Caco-2 (cell line): ENCODE data around the gene PTPRF. TPM values are rescaled to one million over a fixed set of nuclear protein-coding genes. Genes with fewer than 3 reads are reported as not detected.

ENCODE experiments used
- BruUV-seq: library from RNA; stranded (reverse); fragments of 400-500 nt; replicated peaks from 2 replicates; lab custom pipeline; 2021; lab: Mats Ljungman, UMichigan
- CTCF ChIA-PET: fragments of 300-600 bp; sonication (Branson Sonifier 250); formaldehyde crosslinking; loops from one replicate; lab custom pipeline; 2022; ENCODE audit warnings: antibody characterized with exemption; lab: Charles Lee
- POLR2A ChIA-PET: fragments of 300-600 bp; sonication (Branson Sonifier 250); formaldehyde crosslinking; loops from one replicate; lab custom pipeline; 2022; ENCODE audit warnings: antibody characterized with exemption; lab: Charles Lee
- DNase-seq, 2 experiments: peaks; one replicate each; pipeline versions ENCODE4 v3.0.0 to v3.0.0-alpha.2; 2020 to 2022
- H3K27me3 ChIP-seq: replicated peaks from 2 replicates; pipeline ENCODE4 v1.6.0; 2011; ENCODE audit warnings: low read length; ENCODE audit not compliant: control insufficient read depth, insufficient read depth
- H3K36me3 ChIP-seq: 2 replicates; pipeline ENCODE4 v1.5.1; 2011; ENCODE audit warnings: low read length; ENCODE audit not compliant: control insufficient read depth, insufficient read depth
- H3K4me1 ChIP-seq: fragments of 250-450 bp; sonication (Bioruptor Pico); 2 replicates; pipeline ENCODE4 v1.5.1; 2020; ENCODE audit warnings: mild to moderate bottlenecking
- H3K4me3 ChIP-seq: 2 replicates; pipeline ENCODE4 v1.5.1; 2011; ENCODE audit warnings: low read depth, mild to moderate bottlenecking, control low read depth, low read length
- H3K9me3 ChIP-seq: fragments of 250-450 bp; sonication (Bioruptor Pico); 2 replicates; pipeline ENCODE4 v1.5.1; 2020; ENCODE audit warnings: mild to moderate bottlenecking, moderate library complexity
- H3K27ac Mint-ChIP-seq: one replicate; pipeline ENCODE4 v1.8.0; 2022; ENCODE audit warnings: mixed read lengths; ENCODE audit not compliant: unreplicated experiment
- H3K27me3 Mint-ChIP-seq: one replicate; pipeline ENCODE4 v1.8.0; 2022; ENCODE audit warnings: mixed read lengths; ENCODE audit not compliant: insufficient read depth, unreplicated experiment
- H3K36me3 Mint-ChIP-seq: one replicate; pipeline ENCODE4 v1.8.0; 2022; ENCODE audit warnings: mild to moderate bottlenecking, mixed read lengths; ENCODE audit not compliant: insufficient read depth, unreplicated experiment
- H3K4me1 Mint-ChIP-seq: one replicate; pipeline ENCODE4 v1.8.0; 2022; ENCODE audit warnings: low read depth, mixed read lengths; ENCODE audit not compliant: unreplicated experiment
- H3K4me3 Mint-ChIP-seq: one replicate; pipeline ENCODE4 v1.8.0; 2022; ENCODE audit warnings: mild to moderate bottlenecking, moderate library complexity, mixed read lengths; ENCODE audit not compliant: unreplicated experiment
- H3K9me3 Mint-ChIP-seq: one replicate; pipeline ENCODE4 v1.8.0; 2022; ENCODE audit warnings: mixed read lengths; ENCODE audit not compliant: unreplicated experiment
- CTCF ChIP-seq, 2 experiments: fragments of 200-600 bp in 1 of 2; IDR thresholded peaks; 1 replicate in 1 of 2; 2 replicates in 1 of 2; pipeline versions ENCODE4 v1.5.1 to v1.8.0; 2011 to 2022; ENCODE audit warnings: antibody characterized with exemption in 1 of 2, control low read depth in 1 of 2, inconsistent platforms in 1 of 2, low read depth in 1 of 2, low read length in 1 of 2, mild to moderate bottlenecking in 1 of 2, moderate library complexity in 1 of 2; ENCODE audit not compliant: insufficient read depth in 1 of 2, severe bottlenecking in 1 of 2, unreplicated experiment in 1 of 2
- intact Hi-C: fragments of 100-400 bp; cut with micrococcal nuclease; formaldehyde crosslinking; loops from one replicate; pipeline ENCODE4 v1.10.0; 2022; ENCODE audit not compliant: unreplicated experiment
- total RNA-seq: library from RNA; stranded (reverse); gene quantifications from 2 replicates; pipeline ENCODE4 v1.2.3, GENCODE V29; 2022

PTPRF gene
- total RNA-seq, 1 experiment from 2014 or later: 158 TPM

- Mint-ChIP-seq H3K27me3 (no peaks in the 10 kb centered on the region), H3K27ac (no peak overlapping the region), H3K4me1 (no peaks in the 10 kb centered on the region), H3K4me3 (no peak overlapping the region), H3K9me3 (no peaks in the 10 kb centered on the region), H3K36me3 (peaks cover 50% of the 10 kb centered on the region)
- BruUV-seq: no TSS peak
- no peak for DNase-seq
- CTCF ChIA-PET: no interaction called here
- Histone ChIP-seq H3K4me1 (no peaks in the 10 kb centered on the region), H3K27me3 (no peaks in the 10 kb centered on the region), H3K9me3 (no peaks in the 10 kb centered on the region), H3K36me3 (peaks cover 2% of the 10 kb centered on the region), H3K4me3 (no peak overlapping the region)
- intact Hi-C loops: no loop called here
- TF ChIP-seq CTCF (IDR thresholded peaks at IDR 0.05; ENCODE audit: insufficient read depth in 1 of 2, low read depth in 1 of 2, low read length in 1 of 2, severe bottlenecking in 1 of 2, unreplicated experiment in 1 of 2): no peak
- POLR2A ChIA-PET: no interaction called here
Measured at GRCh38 chr1:43614211-43614610, 83.5 kb downstream of the PTPRF start.

- Mint-ChIP-seq H3K36me3 (peaks cover 47% of the 10 kb centered on the region), H3K27ac (no peak overlapping the region), H3K4me1 (no peaks in the 10 kb centered on the region), H3K9me3 (no peaks in the 10 kb centered on the region), H3K27me3 (no peaks in the 10 kb centered on the region), H3K4me3 (no peak overlapping the region)
- POLR2A ChIA-PET: interaction anchor here (0.7 kb wide), 1 partner anchor 71 kb away, joined by 9 read pairs; no protein-coding TSS in a partner anchor
- CTCF ChIA-PET: no interaction called here
- H3K9me3 ChIP-seq: no peaks in the 10 kb centered on the region
- peaks cover 3% of the 10 kb centered on the region for H3K36me3 ChIP-seq
- no TSS peak for BruUV-seq
- DNase-seq: no peak
- no peaks in the 10 kb centered on the region for H3K27me3 ChIP-seq
- intact Hi-C loops: no loop called here
- no peak for TF ChIP-seq CTCF (IDR thresholded peaks at IDR 0.05; ENCODE audit: insufficient read depth in 1 of 2, low read depth in 1 of 2, low read length in 1 of 2, severe bottlenecking in 1 of 2, unreplicated experiment in 1 of 2)
- H3K4me1 ChIP-seq: no peaks in the 10 kb centered on the region
- H3K4me3 ChIP-seq: no peak overlapping the region
Measured at GRCh38 chr1:43614891-43615290, 84.2 kb downstream of the PTPRF start.

- no peaks in the 10 kb centered on the region for H3K27me3 Mint-ChIP-seq
- Histone ChIP-seq H3K4me3 (no peak overlapping the region), H3K27me3 (no peaks in the 10 kb centered on the region), H3K9me3 (no peaks in the 10 kb centered on the region), H3K4me1 (no peaks in the 10 kb centered on the region), H3K36me3 (peaks cover 2% of the 10 kb centered on the region)
- no peak for DNase-seq
- no peak overlapping the region for H3K4me3 Mint-ChIP-seq
- intact Hi-C loops: no loop called here
- H3K9me3 Mint-ChIP-seq: no peaks in the 10 kb centered on the region
- H3K4me1 Mint-ChIP-seq: no peaks in the 10 kb centered on the region
- BruUV-seq: no TSS peak
- TF ChIP-seq CTCF (IDR thresholded peaks at IDR 0.05; ENCODE audit: insufficient read depth in 1 of 2, low read depth in 1 of 2, low read length in 1 of 2, severe bottlenecking in 1 of 2, unreplicated experiment in 1 of 2): no peak
- CTCF ChIA-PET: no interaction called here
- POLR2A ChIA-PET: no interaction called here
- H3K27ac Mint-ChIP-seq: no peak overlapping the region
- peaks cover 49% of the 10 kb centered on the region for H3K36me3 Mint-ChIP-seq
Measured at GRCh38 chr1:43616383-43616782, 85.7 kb downstream of the PTPRF start.
